SK-N-SH (cell line): Measurements from ENCODE around the gene TPSB2. TPM values are rescaled to one million over a fixed set of nuclear protein-coding genes. Genes with fewer than 3 reads are reported as not detected.

Experiments
- CTCF ChIA-PET: fragments of 300-600, 350-600 bp; formaldehyde crosslinking; extraction: SDS; loops from one replicate; lab custom pipeline; 2021; lab: Yijun Ruan, JAX
- POLR2A ChIA-PET: fragments of 350-600 bp; sonication (Branson Sonifier 250); formaldehyde crosslinking; extraction: SDS; loops from one replicate; lab custom pipeline; 2020; ENCODE audit warnings: antibody characterized with exemption, inconsistent platforms; lab: Yijun Ruan, JAX
- DNase-seq: peaks from one replicate; pipeline ENCODE4 v3.0.0; 2012
- H2AFZ ChIP-seq: fragments of 200-600 bp; sonication (generic); 2 replicates; pipeline ENCODE4 v1.8.1; 2016; ENCODE audit warnings: antibody characterized with exemption, mild to moderate bottlenecking, low read depth
- H3F3A ChIP-seq: fragments of 200-600 bp; sonication (generic); replicated peaks from 2 replicates; pipeline ENCODE3; 2016; ENCODE audit warnings: antibody characterized with exemption, mild to moderate bottlenecking; ENCODE audit not compliant: insufficient read depth
- H3K27ac ChIP-seq, 2 experiments: fragments of 200-500 bp in 1 of 2; fragments of 200-600 bp in 1 of 2; sonication (Bioruptor generic) in 1 of 2; sonication (generic), shearing (Covaris generic) in 1 of 2; 2 replicates each; pipeline versions ENCODE4 v1.5.1 to v1.6.1; 2014 to 2016; ENCODE audit warnings: low read depth in 2 of 2, inconsistent platforms in 1 of 2, low read length in 1 of 2, mild to moderate bottlenecking in 1 of 2, mixed read lengths in 1 of 2
- H3K27me3 ChIP-seq: fragments of 200-600 bp; sonication (generic), shearing (Covaris generic); 2 replicates; pipeline ENCODE4 v1.6.1; 2016; ENCODE audit warnings: mixed run types; ENCODE audit not compliant: insufficient read depth
- H3K36me3 ChIP-seq, 2 experiments: fragments of 200-500 bp in 1 of 2; fragments of 200-600 bp in 1 of 2; sonication (Bioruptor generic) in 1 of 2; sonication (generic) in 1 of 2; replicated peaks in 1 of 2; 2 replicates each; pipeline versions ENCODE3 to v1.5.1; 2014 to 2016; ENCODE audit warnings: low read length in 1 of 2, mild to moderate bottlenecking in 1 of 2; ENCODE audit not compliant: insufficient read depth in 2 of 2, control insufficient read depth in 1 of 2
- H3K4me1 ChIP-seq, 2 experiments: fragments of 200-500 bp in 1 of 2; fragments of 200-600 bp in 1 of 2; sonication (Bioruptor generic) in 1 of 2; sonication (generic), shearing (Covaris generic) in 1 of 2; 2 replicates each; pipeline versions ENCODE4 v1.5.1 to v1.6.1; 2014 to 2016; ENCODE audit warnings: low read depth in 1 of 2, low read length in 1 of 2, mixed run types in 1 of 2; ENCODE audit not compliant: insufficient read depth in 2 of 2, control insufficient read depth in 1 of 2
- H3K4me2 ChIP-seq: fragments of 200-600 bp; sonication (generic), shearing (Covaris generic); 2 replicates; pipeline ENCODE4 v1.6.1; 2017; ENCODE audit warnings: mixed run types
- H3K4me3 ChIP-seq, 2 experiments: fragments of 200-500 bp in 1 of 2; fragments of 200-600 bp in 1 of 2; sonication (Bioruptor generic) in 1 of 2; sonication (generic), shearing (Covaris generic) in 1 of 2; 2 replicates each; pipeline versions ENCODE4 v1.5.1 to v1.8.1; 2014 to 2016; ENCODE audit warnings: low read depth in 2 of 2, inconsistent platforms in 1 of 2, low read length in 1 of 2, mild to moderate bottlenecking in 1 of 2, mixed read lengths in 1 of 2, moderate library complexity in 1 of 2
- H3K79me2 ChIP-seq: fragments of 200-600 bp; sonication (generic); 2 replicates; pipeline ENCODE4 v1.8.1; 2017; ENCODE audit warnings: mild to moderate bottlenecking; ENCODE audit not compliant: insufficient read depth
- H3K9ac ChIP-seq: fragments of 200-600 bp; sonication (generic); 2 replicates; pipeline ENCODE4 v1.6.1; 2017; ENCODE audit warnings: mixed run types
- H3K9me2 ChIP-seq: fragments of 200-600 bp; sonication (generic); 2 replicates; pipeline ENCODE4 v1.6.1; 2017; ENCODE audit warnings: mixed run types
- H3K9me3 ChIP-seq: fragments of 200-600 bp; sonication (generic); 2 replicates; pipeline ENCODE4 v1.6.1; 2017; ENCODE audit warnings: mixed run types, mild to moderate bottlenecking, moderate library complexity
- H4K20me1 ChIP-seq: fragments of 200-600 bp; sonication (generic); 2 replicates; pipeline ENCODE4 v1.6.1; 2017; ENCODE audit warnings: mild to moderate bottlenecking, mixed run types; ENCODE audit not compliant: insufficient read depth
- FOXJ3 ChIP-seq: sonication (generic); formaldehyde crosslinking; IDR thresholded peaks from 2 replicates; pipeline ENCODE4 v1.5.1; 2020; ENCODE audit warnings: mild to moderate bottlenecking, missing genetic modification reagents
- GABPA ChIP-seq: IDR thresholded peaks from 2 replicates; pipeline ENCODE4 v1.4.0; 2012; ENCODE audit warnings: low read depth, mild to moderate bottlenecking
- JUND ChIP-seq: IDR thresholded peaks from 2 replicates; pipeline ENCODE4 v1.4.0; 2012
- MEF2A ChIP-seq: IDR thresholded peaks from 2 replicates; pipeline ENCODE4 v1.4.0; 2012; ENCODE audit warnings: low read depth, borderline replicate concordance
- MXI1 ChIP-seq: IDR thresholded peaks from 2 replicates; pipeline ENCODE4 v1.6.1; 2012; ENCODE audit warnings: mild to moderate bottlenecking, low read depth, low read length, improper control_type of control experiment
- NRF1 ChIP-seq: IDR thresholded peaks from 2 replicates; pipeline ENCODE4 v1.6.1; 2012; ENCODE audit warnings: low read depth, mild to moderate bottlenecking, low read length
- POLR2AphosphoS5 ChIP-seq: IDR thresholded peaks from 2 replicates; pipeline ENCODE4 v1.6.1; 2012; ENCODE audit warnings: low read depth, low read length
- RAD21 ChIP-seq: IDR thresholded peaks from 2 replicates; pipeline ENCODE4 v1.6.1; 2012; ENCODE audit warnings: mild to moderate bottlenecking, low read length
- RCOR1 ChIP-seq: fragments of 150-350 bp; IDR thresholded peaks from 2 replicates; pipeline ENCODE4 v1.6.1; 2017; ENCODE audit warnings: antibody characterized with exemption, low read length
- RXRA ChIP-seq: IDR thresholded peaks from 2 replicates; pipeline ENCODE4 v1.4.0; 2012; ENCODE audit warnings: low read depth, mild to moderate bottlenecking, borderline replicate concordance
- TAF1 ChIP-seq: IDR thresholded peaks from 2 replicates; pipeline ENCODE4 v1.6.1; 2012; ENCODE audit warnings: low read depth, mild to moderate bottlenecking, low read length, moderate library complexity, borderline replicate concordance
- TEAD4 ChIP-seq: IDR thresholded peaks from 2 replicates; pipeline ENCODE4 v1.4.0; 2012; ENCODE audit warnings: mild to moderate bottlenecking, borderline replicate concordance; ENCODE audit not compliant: insufficient read depth
- YY1 ChIP-seq: IDR thresholded peaks from 2 replicates; pipeline ENCODE4 v1.4.0; 2012; ENCODE audit warnings: low read depth, mild to moderate bottlenecking
- WGBS: methylation state at CpG from one replicate; pipeline ENCODE4 v1.1.6; 2017; ENCODE audit warnings: low lambda C conversion rate; 5-methylcytosine and 5-hydroxymethylcytosine counted together
- polyA plus RNA-seq, 3 experiments: library from polyadenylated mRNA; depleted of rRNA; stranded (reverse); fragments of >200 nt; gene quantifications; 2 replicates each; pipeline ENCODE4 v1.2.3, GENCODE V29; 2012
- TF ChIP-seq, protein P1 (sequence below): IDR thresholded peaks from 2 replicates; pipeline ENCODE4 v1.6.1; 2012; ENCODE audit warnings: mild to moderate bottlenecking, low read depth, low read length, moderate library complexity
- TF ChIP-seq, protein P2 (sequence below): fragments of 200-600 bp; sonication (generic); IDR thresholded peaks from 2 replicates; pipeline ENCODE4 v1.6.1; 2017; ENCODE audit warnings: antibody characterized with exemption, mild to moderate bottlenecking, moderate library complexity
- TF ChIP-seq, protein P3 (sequence below): IDR thresholded peaks from 2 replicates; pipeline ENCODE4 v1.4.0; 2012; ENCODE audit warnings: low read depth, borderline replicate concordance

The TPSB2 gene
- polyA plus RNA-seq, 1 of the 3 experiments (the other 2 are of a cell fraction): not detected

DNA sequence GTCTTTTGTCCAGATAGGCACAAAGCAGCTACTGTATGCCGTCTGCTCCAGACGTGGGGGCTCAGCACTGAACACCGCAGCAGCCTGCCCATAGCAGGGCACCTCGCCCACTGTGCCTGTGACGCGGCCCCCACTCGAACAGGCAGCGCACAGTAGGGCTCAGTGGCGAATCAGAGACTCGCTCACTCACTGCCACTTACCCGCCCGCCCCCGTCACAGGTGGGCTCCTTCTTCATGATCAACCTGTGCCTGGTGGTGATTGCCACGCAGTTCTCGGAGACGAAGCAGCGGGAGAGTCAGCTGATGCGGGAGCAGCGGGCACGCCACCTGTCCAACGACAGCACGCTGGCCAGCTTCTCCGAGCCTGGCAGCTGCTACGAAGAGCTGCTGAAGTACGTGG, 28.5 kb downstream of the TPSB2 start (continued):
- TF ChIP-seq, protein P1, sequence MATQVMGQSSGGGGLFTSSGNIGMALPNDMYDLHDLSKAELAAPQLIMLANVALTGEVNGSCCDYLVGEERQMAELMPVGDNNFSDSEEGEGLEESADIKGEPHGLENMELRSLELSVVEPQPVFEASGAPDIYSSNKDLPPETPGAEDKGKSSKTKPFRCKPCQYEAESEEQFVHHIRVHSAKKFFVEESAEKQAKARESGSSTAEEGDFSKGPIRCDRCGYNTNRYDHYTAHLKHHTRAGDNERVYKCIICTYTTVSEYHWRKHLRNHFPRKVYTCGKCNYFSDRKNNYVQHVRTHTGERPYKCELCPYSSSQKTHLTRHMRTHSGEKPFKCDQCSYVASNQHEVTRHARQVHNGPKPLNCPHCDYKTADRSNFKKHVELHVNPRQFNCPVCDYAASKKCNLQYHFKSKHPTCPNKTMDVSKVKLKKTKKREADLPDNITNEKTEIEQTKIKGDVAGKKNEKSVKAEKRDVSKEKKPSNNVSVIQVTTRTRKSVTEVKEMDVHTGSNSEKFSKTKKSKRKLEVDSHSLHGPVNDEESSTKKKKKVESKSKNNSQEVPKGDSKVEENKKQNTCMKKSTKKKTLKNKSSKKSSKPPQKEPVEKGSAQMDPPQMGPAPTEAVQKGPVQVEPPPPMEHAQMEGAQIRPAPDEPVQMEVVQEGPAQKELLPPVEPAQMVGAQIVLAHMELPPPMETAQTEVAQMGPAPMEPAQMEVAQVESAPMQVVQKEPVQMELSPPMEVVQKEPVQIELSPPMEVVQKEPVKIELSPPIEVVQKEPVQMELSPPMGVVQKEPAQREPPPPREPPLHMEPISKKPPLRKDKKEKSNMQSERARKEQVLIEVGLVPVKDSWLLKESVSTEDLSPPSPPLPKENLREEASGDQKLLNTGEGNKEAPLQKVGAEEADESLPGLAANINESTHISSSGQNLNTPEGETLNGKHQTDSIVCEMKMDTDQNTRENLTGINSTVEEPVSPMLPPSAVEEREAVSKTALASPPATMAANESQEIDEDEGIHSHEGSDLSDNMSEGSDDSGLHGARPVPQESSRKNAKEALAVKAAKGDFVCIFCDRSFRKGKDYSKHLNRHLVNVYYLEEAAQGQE: no peak
- TF ChIP-seq POLR2AphosphoS5: no peak
- TF ChIP-seq NRF1: no peak

DNA sequence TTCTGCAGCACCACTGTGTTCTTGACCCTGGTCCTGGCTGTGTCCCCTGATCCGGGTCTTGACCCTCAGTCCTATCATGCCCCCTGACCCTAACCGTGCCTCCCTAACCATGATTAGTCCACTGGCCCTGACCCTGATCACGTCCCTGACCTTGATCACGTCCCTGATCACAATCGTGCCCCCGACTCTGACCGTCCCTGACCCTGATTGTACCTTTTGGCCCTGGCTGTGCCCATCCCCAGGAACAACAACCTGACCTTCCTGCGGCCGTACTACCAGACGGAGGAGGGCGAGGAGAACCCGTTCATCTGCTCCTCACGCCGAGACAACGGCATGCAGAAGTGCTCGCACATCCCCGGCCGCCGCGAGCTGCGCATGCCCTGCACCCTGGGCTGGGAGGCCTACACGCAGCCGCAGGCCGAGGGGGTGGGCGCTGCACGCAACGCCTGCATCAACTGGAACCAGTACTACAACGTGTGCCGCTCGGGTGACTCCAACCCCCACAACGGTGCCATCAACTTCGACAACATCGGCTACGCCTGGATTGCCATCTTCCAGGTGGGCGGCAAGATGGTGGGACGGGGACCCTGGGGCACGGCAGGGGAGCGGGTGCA, 29.9 kb downstream of the TPSB2 start:
- H3K9me2 ChIP-seq: no peaks in the 10 kb centered on the region
- POLR2A ChIA-PET: no interaction called here
- H3F3A ChIP-seq: no peaks in the 10 kb centered on the region
- no peak overlapping the region for H3K4me2 ChIP-seq
- TF ChIP-seq JUND: no peak
- TF ChIP-seq RAD21: no peak
- no peak for TF ChIP-seq RXRA
- TF ChIP-seq, protein P1: no peak
- no peak for TF ChIP-seq NRF1
- no peak for TF ChIP-seq FOXJ3 (CRISPR knock-in tag)
- TF ChIP-seq GABPA: no peak
- TF ChIP-seq, protein P2, sequence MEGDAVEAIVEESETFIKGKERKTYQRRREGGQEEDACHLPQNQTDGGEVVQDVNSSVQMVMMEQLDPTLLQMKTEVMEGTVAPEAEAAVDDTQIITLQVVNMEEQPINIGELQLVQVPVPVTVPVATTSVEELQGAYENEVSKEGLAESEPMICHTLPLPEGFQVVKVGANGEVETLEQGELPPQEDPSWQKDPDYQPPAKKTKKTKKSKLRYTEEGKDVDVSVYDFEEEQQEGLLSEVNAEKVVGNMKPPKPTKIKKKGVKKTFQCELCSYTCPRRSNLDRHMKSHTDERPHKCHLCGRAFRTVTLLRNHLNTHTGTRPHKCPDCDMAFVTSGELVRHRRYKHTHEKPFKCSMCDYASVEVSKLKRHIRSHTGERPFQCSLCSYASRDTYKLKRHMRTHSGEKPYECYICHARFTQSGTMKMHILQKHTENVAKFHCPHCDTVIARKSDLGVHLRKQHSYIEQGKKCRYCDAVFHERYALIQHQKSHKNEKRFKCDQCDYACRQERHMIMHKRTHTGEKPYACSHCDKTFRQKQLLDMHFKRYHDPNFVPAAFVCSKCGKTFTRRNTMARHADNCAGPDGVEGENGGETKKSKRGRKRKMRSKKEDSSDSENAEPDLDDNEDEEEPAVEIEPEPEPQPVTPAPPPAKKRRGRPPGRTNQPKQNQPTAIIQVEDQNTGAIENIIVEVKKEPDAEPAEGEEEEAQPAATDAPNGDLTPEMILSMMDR: no peak
- no peak for TF ChIP-seq MEF2A
- no peak for TF ChIP-seq MXI1
- no peak for TF ChIP-seq YY1
- TF ChIP-seq, protein P3, sequence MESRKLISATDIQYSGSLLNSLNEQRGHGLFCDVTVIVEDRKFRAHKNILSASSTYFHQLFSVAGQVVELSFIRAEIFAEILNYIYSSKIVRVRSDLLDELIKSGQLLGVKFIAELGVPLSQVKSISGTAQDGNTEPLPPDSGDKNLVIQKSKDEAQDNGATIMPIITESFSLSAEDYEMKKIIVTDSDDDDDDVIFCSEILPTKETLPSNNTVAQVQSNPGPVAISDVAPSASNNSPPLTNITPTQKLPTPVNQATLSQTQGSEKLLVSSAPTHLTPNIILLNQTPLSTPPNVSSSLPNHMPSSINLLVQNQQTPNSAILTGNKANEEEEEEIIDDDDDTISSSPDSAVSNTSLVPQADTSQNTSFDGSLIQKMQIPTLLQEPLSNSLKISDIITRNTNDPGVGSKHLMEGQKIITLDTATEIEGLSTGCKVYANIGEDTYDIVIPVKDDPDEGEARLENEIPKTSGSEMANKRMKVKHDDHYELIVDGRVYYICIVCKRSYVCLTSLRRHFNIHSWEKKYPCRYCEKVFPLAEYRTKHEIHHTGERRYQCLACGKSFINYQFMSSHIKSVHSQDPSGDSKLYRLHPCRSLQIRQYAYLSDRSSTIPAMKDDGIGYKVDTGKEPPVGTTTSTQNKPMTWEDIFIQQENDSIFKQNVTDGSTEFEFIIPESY: no peak
- TF ChIP-seq TEAD4: no peak
- TF ChIP-seq RCOR1: no peak
- no peak for TF ChIP-seq TAF1
- no peak overlapping the region for H2AFZ ChIP-seq
- no peaks in the 10 kb centered on the region for H3K9me3 ChIP-seq
- H4K20me1 ChIP-seq: no peaks in the 10 kb centered on the region
- no peak overlapping the region for H3K9ac ChIP-seq
- DNase-seq: no peak
- no peaks in the 10 kb centered on the region for H3K4me1 ChIP-seq
- CTCF ChIA-PET: no interaction called here
- no peaks in the 10 kb centered on the region for H3K36me3 ChIP-seq
- no peaks in the 10 kb centered on the region for H3K79me2 ChIP-seq
- 72% methylated on average over 32 of the region's 38 CpGs for WGBS
- peaks cover 63% of the 10 kb centered on the region for H3K27me3 ChIP-seq
- no peak overlapping the region for H3K4me3 ChIP-seq
- H3K27ac ChIP-seq: no peak overlapping the region
